ENCODE measurements around the gene SLC9A5. TPM values are rescaled to one million over a fixed set of nuclear protein-coding genes. Genes with fewer than 3 reads are reported as not detected.

Gene SLC9A5
- total and polyA plus RNA-seq, 2 experiments from 2014 or later: 4.5 to 5.4 TPM

GRCh38 chr16:67238278-67238575, 10.6 kb upstream of the SLC9A5 start:
- Histone ChIP-seq H3K27ac (ENCODE audit: low read depth) (no peak overlapping the region), H3K79me2 (replicated peaks; ENCODE audit: insufficient read depth) (peaks cover 12% of the 10 kb centered on the region), H3K4me3 (no peak overlapping the region), H3K4me2 (no peak overlapping the region), H4K20me1 (replicated peaks; ENCODE audit: insufficient read depth) (no peaks in the 10 kb centered on the region; the same call in 1 of the 2 replicates), H3K4me1 (ENCODE audit: insufficient read depth) (peaks cover 10% of the 10 kb centered on the region), H2AFZ (no peak overlapping the region), H3F3A (replicated peaks; ENCODE audit: low read depth) (0 out of 2 replicates have a peak, but pooled peaks cover 9% of the 10 kb centered on the region), H3K9me2 (ENCODE audit: insufficient read depth) (no peaks in the 10 kb centered on the region), H3K27me3 (ENCODE audit: insufficient read depth) (no peaks in the 10 kb centered on the region), H3K36me3 (ENCODE audit: insufficient read depth) (peaks cover 6% of the 10 kb centered on the region; the same call in 1 of the 2 replicates)
- Mint-ChIP-seq H3K4me1 (peaks cover 32% of the 10 kb centered on the region), H3K36me3 (ENCODE audit: low read depth) (peaks cover 47% of the 10 kb centered on the region), H3K27me3 (ENCODE audit: insufficient read depth, low read depth, poor library complexity) (peaks cover 9% of the 10 kb centered on the region), H3K27ac (no peak overlapping the region), H3K4me3 (no peak overlapping the region; the same call in 2 of the 3 replicates), H3K9me3 (no peaks in the 10 kb centered on the region; the same call in 2 of the 3 replicates)
- ATAC-seq (no peak), DNase-seq (ENCODE audit: low spot score) (no peak)
- no peak for TF ChIP-seq POLR2AphosphoS5 (IDR thresholded peaks at IDR 0.05; ENCODE audit: low read depth)
- no peak for TF ChIP-seq EZH2 (IDR thresholded peaks at IDR 0.05; ENCODE audit: low read depth, unreplicated experiment)
- TF ChIP-seq CREB1 (CRISPR knock-in tag; IDR thresholded peaks at IDR 0.05; ENCODE audit: low read depth): no peak
- TF ChIP-seq ZNF462 (CRISPR knock-in tag; IDR thresholded peaks at IDR 0.05): no peak
- no peak for TF ChIP-seq EZH2phosphoT487 (IDR thresholded peaks at IDR 0.05; ENCODE audit: unreplicated experiment)
- no peak for TF ChIP-seq ZNF114 (CRISPR knock-in tag; IDR thresholded peaks at IDR 0.05)
- TF ChIP-seq ZNF331 (CRISPR knock-in tag; IDR thresholded peaks at IDR 0.05; ENCODE audit: low read depth): no peak
- no peak for TF ChIP-seq JUNB (IDR thresholded peaks at IDR 0.05; ENCODE audit: unreplicated experiment)
- no peak for TF ChIP-seq CTCF (conservative IDR thresholded peaks at IDR 0.05; ENCODE audit: low read depth in 2 of 2)
- TF ChIP-seq STAT1 (IDR thresholded peaks at IDR 0.05; ENCODE audit: unreplicated experiment): no peak
- no peak for TF ChIP-seq NANOG (IDR thresholded peaks at IDR 0.05; ENCODE audit: borderline replicate concordance)
- TF ChIP-seq REST (IDR thresholded peaks at IDR 0.05; ENCODE audit: unreplicated experiment): no peak
- TF ChIP-seq ETS1 (IDR thresholded peaks at IDR 0.05): no peak
